GM19043 (cell line): Measurements from ENCODE around the gene AQR.
"Not testable (repeated sequence)": the region's sequence is repeated elsewhere in the genome, so short reads cannot be mapped to it uniquely, and the experiment has no call there.

Source experiments
- ATAC-seq: cut with Tn5 transposase; IDR thresholded peaks from one replicate; pipeline ENCODE4 v1.9.1; 2021; ENCODE audit warnings: low read depth; ENCODE audit not compliant: unreplicated experiment

The AQR gene

GRCh38 chr15:34964277-34964676, 5.3 kb downstream of the AQR start:
- ATAC-seq = no peak

DNA sequence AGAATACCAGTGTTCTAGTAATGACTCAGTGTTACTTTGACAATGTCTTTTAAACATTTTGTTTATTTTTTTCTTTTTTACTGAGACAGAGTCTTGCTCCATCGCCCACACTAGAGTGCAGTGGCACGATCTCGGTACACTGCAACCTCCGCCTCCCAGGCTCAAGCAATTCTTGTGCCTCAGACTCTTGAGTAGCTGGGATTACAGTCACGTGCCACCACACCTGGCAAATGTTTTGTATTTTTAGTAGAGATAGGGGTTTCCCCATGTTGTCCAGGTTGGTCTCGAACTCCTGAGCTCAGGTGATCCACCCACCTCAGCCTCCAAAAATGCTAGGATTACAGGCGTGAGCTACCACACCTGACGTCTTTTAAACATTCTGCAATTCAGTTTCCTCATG, 15.7 kb downstream of the AQR start:
- no peak for ATAC-seq

GRCh38 chr15:34952481-34952880, 17.1 kb downstream of the AQR start:
- no peak for ATAC-seq

DNA sequence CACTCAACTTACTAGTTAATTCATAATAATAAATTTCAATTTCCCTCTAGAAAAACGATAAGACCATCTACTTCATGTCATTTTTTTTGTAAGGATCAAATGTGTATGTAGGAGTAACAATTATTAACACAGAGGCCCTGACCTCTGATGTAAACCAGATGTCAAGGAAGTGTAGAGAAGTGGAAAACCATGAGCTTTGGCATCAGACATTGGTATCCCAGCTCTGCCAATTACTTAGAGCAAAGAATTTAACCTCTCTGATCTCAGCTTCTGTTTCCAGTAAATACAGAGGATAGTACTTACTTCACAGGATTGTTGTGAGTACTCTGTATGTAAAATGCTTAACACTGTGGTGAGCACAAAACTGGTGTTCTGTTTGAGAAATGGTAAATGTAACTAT, 17.5 kb downstream of the AQR start:
- ATAC-seq = no peak

DNA sequence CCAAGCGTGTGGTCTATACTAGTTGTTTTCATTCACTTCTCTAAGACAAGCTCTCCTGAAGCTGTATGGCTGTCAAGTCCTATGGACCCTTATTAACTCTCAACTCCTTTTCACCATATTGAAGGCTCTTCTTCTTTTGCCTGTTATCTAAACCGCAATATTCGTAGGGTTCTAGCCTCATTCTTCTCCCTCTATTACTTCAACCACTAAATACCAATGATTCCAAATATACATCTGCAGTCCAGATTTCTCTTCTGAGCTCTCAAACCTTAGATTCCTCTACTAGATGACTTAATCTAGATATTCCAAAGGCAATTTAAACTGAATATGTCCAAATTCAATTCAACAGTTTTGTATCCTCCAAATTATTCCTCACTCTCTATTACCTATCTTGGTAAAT, 24.6 kb downstream of the AQR start:
- ATAC-seq = no peak

DNA sequence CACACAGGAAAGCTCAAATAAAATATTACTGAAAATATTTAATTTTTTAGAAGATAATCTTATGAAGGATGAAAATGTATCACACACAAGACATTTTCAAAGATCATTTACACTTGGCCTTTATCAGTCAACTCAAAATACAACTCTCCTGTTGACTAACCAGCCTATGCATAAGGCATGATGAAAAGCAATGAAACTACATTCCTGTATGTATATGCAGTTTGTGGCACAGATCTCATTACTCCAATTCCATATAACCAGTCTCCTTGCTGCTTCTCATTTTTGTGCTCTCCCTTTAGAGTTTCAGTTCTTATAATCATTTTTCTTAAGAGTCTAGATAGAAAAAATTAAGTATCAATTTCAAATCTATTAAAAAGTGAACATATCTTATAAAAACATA, 25.8 kb downstream of the AQR start:
- no peak for ATAC-seq

GRCh38 chr15:34943264-34943663, 26.3 kb downstream of the AQR start:
- not testable (repeated sequence) for ATAC-seq

- no peak for ATAC-seq
These were observed 27.2 kb downstream of the AQR start for GRCh38 chr15:34942363-34942762.

DNA sequence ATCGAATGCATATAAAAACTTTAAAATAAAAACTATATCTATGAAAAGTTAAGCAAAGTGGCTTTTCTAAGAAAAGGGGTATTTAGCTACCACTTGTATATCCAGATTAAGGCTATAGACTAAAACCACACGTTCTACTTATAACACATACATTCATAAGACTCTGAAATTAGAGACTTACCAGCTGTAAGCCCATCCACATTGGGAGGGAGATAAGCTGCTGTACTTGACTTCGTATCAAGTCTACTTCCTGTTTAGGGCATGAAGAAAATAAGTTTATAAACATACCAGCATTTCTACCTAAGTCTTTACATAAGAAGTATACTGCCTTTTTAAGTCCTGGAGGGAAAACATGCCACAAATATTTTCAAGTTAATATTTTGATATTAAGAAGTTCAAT, 27.7 kb downstream of the AQR start:
- ATAC-seq = no peak

DNA sequence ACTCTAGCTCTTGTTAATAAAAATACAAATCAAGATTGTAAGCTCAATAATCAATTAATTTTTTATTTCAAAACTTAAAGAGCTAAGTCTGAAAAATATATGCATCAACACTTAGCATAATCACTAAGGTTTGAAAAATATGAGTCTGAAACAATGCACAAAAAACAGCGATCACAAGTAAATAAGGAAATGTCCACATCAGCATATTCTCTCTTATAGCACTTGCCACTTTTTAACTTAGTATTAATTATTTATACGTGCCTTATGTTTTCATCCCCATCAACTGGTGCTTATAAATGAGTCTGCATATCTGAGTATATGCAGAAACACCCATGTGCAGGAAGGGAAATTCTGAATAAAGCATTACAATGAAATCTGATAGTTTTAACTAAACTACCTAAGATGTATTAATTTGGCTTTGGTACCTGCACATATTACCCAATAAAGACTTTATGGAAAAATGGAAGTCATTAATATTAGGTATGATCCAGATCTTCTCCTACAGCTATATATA, 28.3 kb downstream of the AQR start:
- no peak for ATAC-seq

DNA sequence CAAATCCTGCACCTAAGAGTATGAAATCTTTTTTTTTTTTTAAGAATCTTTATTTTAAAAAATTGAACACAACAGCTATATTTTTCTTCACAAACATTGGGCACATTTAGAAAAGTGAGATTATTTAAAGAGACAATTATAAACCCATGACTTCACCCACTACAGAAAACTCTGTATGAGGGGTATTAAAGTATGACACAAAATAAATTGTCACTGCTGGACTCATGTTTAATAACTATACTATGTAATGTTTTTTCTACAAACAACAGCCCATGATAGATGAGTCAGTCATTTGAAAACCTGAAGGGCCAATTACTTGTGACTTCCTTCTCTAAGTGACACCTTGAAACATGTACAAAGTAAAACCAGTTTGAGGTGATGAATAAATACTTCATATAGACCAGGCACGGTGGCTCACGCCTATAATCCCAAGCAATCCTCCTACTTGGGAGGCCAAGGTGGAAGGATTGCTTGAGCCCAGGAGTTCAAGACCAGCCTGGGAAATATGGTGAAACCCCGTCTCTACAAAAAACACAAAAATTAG, 36.0 kb downstream of the AQR start:
- ATAC-seq = no peak

DNA sequence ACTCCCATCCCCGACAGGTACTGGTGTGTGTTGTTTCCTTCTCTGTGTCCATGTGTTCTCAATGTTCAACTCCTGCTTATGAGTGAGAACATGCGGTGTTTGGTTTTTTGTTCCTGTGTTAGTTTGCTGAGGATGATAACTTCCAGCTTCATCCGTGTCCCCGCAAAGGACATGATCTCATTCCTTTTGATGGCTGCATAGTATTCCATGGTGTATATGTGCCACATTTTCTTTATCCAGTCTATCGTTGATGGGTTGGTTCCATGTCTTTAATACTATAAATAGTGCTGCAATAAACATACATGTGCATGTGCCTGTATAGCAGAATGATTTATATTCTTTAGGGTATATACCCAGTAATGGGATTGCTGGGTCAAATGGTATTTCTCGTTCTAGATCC, 41.2 kb downstream of the AQR start:
- not testable (repeated sequence) for ATAC-seq

DNA sequence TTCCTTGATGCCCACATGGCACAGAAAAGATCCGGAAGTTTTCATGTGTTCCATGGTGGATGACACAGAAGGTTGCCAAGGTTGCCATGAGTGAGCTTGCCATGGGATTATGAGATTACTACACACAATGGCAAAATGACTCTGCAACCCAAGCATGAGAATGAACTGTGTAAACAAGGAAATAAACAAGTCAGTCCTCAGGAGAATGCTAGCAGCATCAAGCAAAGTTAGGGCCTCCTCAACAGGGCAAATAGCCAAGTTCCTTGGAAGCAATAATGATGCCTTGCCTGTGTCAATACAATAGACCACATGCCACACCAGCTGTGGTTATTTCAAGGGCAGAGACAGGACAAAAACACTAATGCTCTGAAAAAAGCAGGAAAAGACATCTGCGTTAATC, 41.8 kb downstream of the AQR start:
- ATAC-seq = no peak

DNA sequence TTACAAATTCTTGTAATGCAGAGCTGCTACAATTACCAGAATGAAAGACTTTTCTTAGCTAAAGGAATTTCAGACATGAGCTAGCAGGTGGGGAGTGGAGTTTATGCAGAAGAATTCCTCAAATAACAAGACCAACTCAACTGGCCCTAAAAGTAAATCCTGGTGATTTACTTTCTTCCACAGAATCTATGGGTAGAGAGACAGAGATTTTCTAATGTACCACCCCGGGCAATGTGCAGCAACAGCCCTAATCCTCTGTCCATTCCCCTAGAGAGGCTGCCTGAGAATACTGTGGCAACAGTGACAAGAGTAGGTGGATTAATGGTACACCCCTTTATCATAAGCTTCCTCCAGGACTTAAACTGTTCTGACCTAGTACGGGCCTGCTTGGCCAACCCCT, 55.2 kb downstream of the AQR start:
- ATAC-seq = no peak

- ATAC-seq = no peak
These were observed 64.5 kb downstream of the AQR start for GRCh38 chr15:34905047-34905446.

DNA sequence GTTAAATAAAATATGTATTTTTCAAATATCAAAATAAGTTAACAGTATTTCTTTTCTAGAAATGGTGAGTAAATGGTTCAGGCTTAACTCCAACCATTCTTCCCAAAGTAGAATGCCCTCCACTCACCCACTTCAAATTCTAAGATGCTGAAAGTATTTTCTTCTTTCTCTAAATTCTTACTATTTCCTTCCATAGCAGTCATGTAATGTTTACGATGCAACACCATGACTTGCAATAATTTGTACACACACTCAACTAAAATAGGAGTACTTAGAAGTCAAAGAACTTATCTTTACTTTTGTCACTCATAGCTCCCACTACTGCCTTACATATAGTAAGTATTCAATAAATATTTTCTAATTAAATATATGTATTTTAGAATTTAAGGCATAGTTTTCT, 65.0 kb downstream of the AQR start:
- no peak for ATAC-seq

DNA sequence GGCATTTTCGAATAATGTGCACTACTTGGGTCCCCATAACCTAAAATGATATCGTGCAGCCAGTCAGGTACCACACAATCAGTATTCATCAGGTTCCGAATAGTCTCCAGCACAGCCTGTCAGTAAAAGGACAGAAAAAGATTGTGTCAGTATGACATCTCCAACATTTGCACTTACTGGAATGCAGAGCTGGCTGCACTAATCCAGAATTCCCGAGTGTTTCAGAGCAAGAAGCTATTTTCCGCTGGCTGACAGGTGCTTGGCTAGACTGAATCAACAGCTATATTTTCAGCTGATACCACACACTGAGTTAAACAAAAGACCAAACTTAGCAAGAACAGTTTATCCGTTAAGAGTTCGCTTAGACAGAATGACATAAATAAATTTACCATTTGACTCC, 68.8 kb downstream of the AQR start:
- no peak for ATAC-seq

- no peak for ATAC-seq
These were observed 73.4 kb downstream of the AQR start for GRCh38 chr15:34896183-34896582.

GRCh38 chr15:34893967-34894366, 75.6 kb downstream of the AQR start:
- no peak for ATAC-seq

- no peak for ATAC-seq
These were observed 76.5 kb downstream of the AQR start for GRCh38 chr15:34892963-34893591.

GRCh38 chr15:34890424-34890823, 79.1 kb downstream of the AQR start:
- ATAC-seq = no peak

DNA sequence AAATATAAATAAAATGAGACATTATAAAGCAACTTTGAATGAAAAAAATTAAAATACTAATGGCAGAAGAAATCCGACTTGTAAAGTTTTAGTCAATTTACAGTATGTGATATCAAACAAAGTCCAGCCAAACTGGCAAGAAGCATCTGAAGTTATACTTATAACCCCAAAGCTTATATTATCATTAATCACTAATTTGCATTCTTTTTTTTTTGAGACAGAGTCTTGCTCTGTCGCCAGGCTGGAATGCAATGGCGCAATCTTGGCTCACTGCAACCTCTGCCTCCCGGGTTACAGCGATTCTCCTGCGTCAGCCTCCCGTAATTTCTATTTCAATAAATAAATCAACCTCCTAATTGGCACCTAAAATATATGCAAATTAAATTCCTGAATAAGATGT, 80.1 kb downstream of the AQR start:
- no peak for ATAC-seq

DNA sequence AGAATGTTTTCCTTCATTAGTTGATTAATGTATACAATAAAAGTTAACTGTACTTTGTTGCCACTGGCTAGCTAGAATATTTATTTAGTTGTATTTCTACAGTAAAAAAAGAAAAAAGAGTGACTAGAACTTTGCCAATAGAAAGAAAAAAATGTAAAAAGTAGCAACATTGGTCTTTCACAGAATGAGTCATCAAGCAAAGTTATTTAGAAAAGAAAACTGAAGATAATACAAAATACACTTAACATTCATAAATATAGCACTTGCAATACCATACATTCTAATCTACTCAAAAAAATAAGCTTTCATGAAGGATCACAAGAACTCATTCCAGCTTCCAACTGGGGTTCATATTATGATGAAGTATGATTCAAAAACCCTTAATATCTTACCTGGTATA, 83.4 kb downstream of the AQR start:
- no peak for ATAC-seq
